Suprapubic skin (tissue), 4 donors: Measurements from ENCODE around the gene OSCP1. TPM values are rescaled to one million over a fixed set of nuclear protein-coding genes. Genes with fewer than 3 reads are reported as not detected.
A peak's percentile ranks its signal among the peaks of the same experiment; 100 is the strongest.
"Not testable (repeated sequence)": the region's sequence is repeated elsewhere in the genome, so short reads cannot be mapped to it uniquely, and the experiment has no call there.

Experiments
- DNase-seq, 2 donors: peaks; one replicate each; pipeline ENCODE4 v3.0.0-alpha.2; 2019; ENCODE audit warnings: low spot score in 2 of 2
- H3K27ac ChIP-seq: fragments of 200-600 bp; sonication (generic); one replicate; pipeline ENCODE4 v1.5.1; 2019
- H3K27me3 ChIP-seq: fragments of 200-600 bp; sonication (generic); one replicate; pipeline ENCODE4 v1.5.1; 2019
- H3K36me3 ChIP-seq: fragments of 200-600 bp; sonication (generic); one replicate; pipeline ENCODE4 v1.5.1; 2019
- H3K4me1 ChIP-seq: fragments of 200-600 bp; sonication (generic); one replicate; pipeline ENCODE4 v1.5.1; 2019
- H3K4me3 ChIP-seq: fragments of 200-600 bp; sonication (generic); one replicate; pipeline ENCODE4 v1.5.1; 2019; ENCODE audit warnings: mild to moderate bottlenecking
- H3K9me3 ChIP-seq: fragments of 200-600 bp; sonication (generic); one replicate; pipeline ENCODE4 v1.5.1; 2019
- CTCF ChIP-seq, 2 donors: fragments of 200-600 bp in 1 of 2; fragments of 450-650 bp in 1 of 2; sonication (generic) in 1 of 2; IDR thresholded peaks; one replicate each; pipeline ENCODE4 v1.5.1; 2016 to 2019; ENCODE audit warnings: antibody characterized with exemption in 2 of 2, mild to moderate bottlenecking in 1 of 2, moderate library complexity in 1 of 2
- EP300 ChIP-seq: sonication (generic); formaldehyde crosslinking; IDR thresholded peaks from one replicate; pipeline ENCODE4 v1.6.1; 2017; ENCODE audit warnings: antibody characterized with exemption
- POLR2A ChIP-seq, 2 donors: fragments of 450-650 bp; IDR thresholded peaks; one replicate each; pipeline ENCODE4 v1.6.1; 2017; ENCODE audit warnings: antibody characterized with exemption in 2 of 2, mild to moderate bottlenecking in 2 of 2, moderate library complexity in 2 of 2
- POLR2AphosphoS5 ChIP-seq, 3 donors: sonication (generic); formaldehyde crosslinking; IDR thresholded peaks; one replicate each; pipeline ENCODE4 v1.6.1; 2017; ENCODE audit warnings: antibody characterized with exemption in 3 of 3
- WGBS: methylation state at CpG from one replicate; pipeline ENCODE4 v1.1.5; 2018; 5-methylcytosine and 5-hydroxymethylcytosine counted together
- total RNA-seq, 4 donors: library from RNA; depleted of rRNA; stranded (reverse); fragments of >200 nt; gene quantifications; one replicate each; pipeline ENCODE4 v1.1.0, GENCODE V29; 2016

Gene OSCP1
- 10 to 100 TPM in 2 of 4 donors, 1 to 10 TPM in 2; 3.8 to 15.4 (median 7.9) TPM for total RNA-seq

GRCh38 chr1:36450270-36450918 is at the start of gene OSCP1:
OSCP1 (minus strand) TSS chr1:36450451; CDS start chr1:36450369, 82 bp downstream.
- WGBS: under 1% methylated on average over 22 of the region's 48 CpGs
- Histone ChIP-seq H3K9me3 (no peaks in the 10 kb centered on the region), H3K4me3 (peak within 1 kb of the TSS; percentile 59), H3K27me3 (no peaks in the 10 kb centered on the region), H3K36me3 (peaks cover 12% of the 10 kb centered on the region), H3K27ac (peak within 1 kb of the TSS; percentile 93), H3K4me1 (peaks cover 27% of the 10 kb centered on the region)
- DNase-seq: peak; percentile 97 to 98
- TF ChIP-seq EP300: no peak
- peak in 1 of 2 donors; percentile 87 for TF ChIP-seq POLR2A (IDR thresholded peaks at IDR 0.05)
- peak; percentile 39 to 52 (median 42) for TF ChIP-seq POLR2AphosphoS5 (IDR thresholded peaks at IDR 0.05)

- 61% methylated on average over 2 of the region's 2 CpGs for WGBS
- Histone ChIP-seq H3K9me3 (no peaks in the 10 kb centered on the region), H3K36me3 (no peaks in the 10 kb centered on the region), H3K4me1 (no peaks in the 10 kb centered on the region), H3K27me3 (peaks cover 3% of the 10 kb centered on the region), H3K4me3 (no peak overlapping the region), H3K27ac (no peak overlapping the region)
- DNase-seq: no peak
- TF ChIP-seq CTCF (IDR thresholded peaks at IDR 0.05): no peak
- TF ChIP-seq EP300: no peak
- no peak for TF ChIP-seq POLR2AphosphoS5 (IDR thresholded peaks at IDR 0.05)
Observed at GRCh38 chr1:36497207-36497606, 47.0 kb upstream of the OSCP1 start.

GRCh38 chr1:36494971-36495370 is 44.7 kb upstream of the OSCP1 start:
- H3K36me3 ChIP-seq: no peaks in the 10 kb centered on the region
- H3K9me3 ChIP-seq: no peaks in the 10 kb centered on the region
- peaks cover 3% of the 10 kb centered on the region for H3K27me3 ChIP-seq
- no peak overlapping the region for H3K4me3 ChIP-seq
- TF ChIP-seq POLR2A (IDR thresholded peaks at IDR 0.05) (no peak), EP300 (no peak), POLR2AphosphoS5 (IDR thresholded peaks at IDR 0.05) (no peak), CTCF (IDR thresholded peaks at IDR 0.05) (no peak)
- DNase-seq: no peak
- 72% methylated on average over 5 of the region's 5 CpGs for WGBS
- no peaks in the 10 kb centered on the region for H3K4me1 ChIP-seq
- H3K27ac ChIP-seq: no peak overlapping the region

- Histone ChIP-seq H3K9me3 (no peaks in the 10 kb centered on the region), H3K36me3 (no peaks in the 10 kb centered on the region), H3K27me3 (peaks cover 3% of the 10 kb centered on the region), H3K4me1 (no peaks in the 10 kb centered on the region), H3K27ac (no peak overlapping the region), H3K4me3 (no peak overlapping the region)
- WGBS: 92% methylated on average over 9 of the region's 9 CpGs
- TF ChIP-seq POLR2A (IDR thresholded peaks at IDR 0.05): no peak
- TF ChIP-seq EP300: no peak
- no peak for TF ChIP-seq CTCF (IDR thresholded peaks at IDR 0.05)
- TF ChIP-seq POLR2AphosphoS5 (IDR thresholded peaks at IDR 0.05): no peak
- DNase-seq: no peak
Observed at GRCh38 chr1:36493524-36493923, 43.3 kb upstream of the OSCP1 start.

- WGBS: 52% methylated on average over 9 of the region's 9 CpGs
- Histone ChIP-seq H3K9me3 (no peaks in the 10 kb centered on the region), H3K27me3 (peaks cover 3% of the 10 kb centered on the region), H3K27ac (no peak overlapping the region), H3K36me3 (no peaks in the 10 kb centered on the region), H3K4me1 (no peaks in the 10 kb centered on the region), H3K4me3 (no peak overlapping the region)
- DNase-seq: no peak
- TF ChIP-seq CTCF (IDR thresholded peaks at IDR 0.05): no peak
- TF ChIP-seq POLR2A (IDR thresholded peaks at IDR 0.05): no peak
- TF ChIP-seq EP300: no peak
- no peak for TF ChIP-seq POLR2AphosphoS5 (IDR thresholded peaks at IDR 0.05)
Observed at GRCh38 chr1:36492491-36492890, 42.2 kb upstream of the OSCP1 start.

- not testable (repeated sequence) for H3K4me3 ChIP-seq, H3K27me3 ChIP-seq, H3K27ac ChIP-seq, H3K9me3 ChIP-seq, H3K36me3 ChIP-seq, H3K4me1 ChIP-seq, DNase-seq
- 60% methylated on average over 10 of the region's 10 CpGs for WGBS
Observed at GRCh38 chr1:36489258-36490051, 39.2 kb upstream of the OSCP1 start.
